NOMO-1 (cell line): ENCODE results near the gene ERLIN1.

Source experiments
- DNase-seq, 2 experiments: peaks; one replicate each; lab custom pipeline; 2025; ENCODE audit not compliant: unreplicated experiment in 2 of 2; lab: John Stamatoyannopoulos, UW

ERLIN1 gene

DNA sequence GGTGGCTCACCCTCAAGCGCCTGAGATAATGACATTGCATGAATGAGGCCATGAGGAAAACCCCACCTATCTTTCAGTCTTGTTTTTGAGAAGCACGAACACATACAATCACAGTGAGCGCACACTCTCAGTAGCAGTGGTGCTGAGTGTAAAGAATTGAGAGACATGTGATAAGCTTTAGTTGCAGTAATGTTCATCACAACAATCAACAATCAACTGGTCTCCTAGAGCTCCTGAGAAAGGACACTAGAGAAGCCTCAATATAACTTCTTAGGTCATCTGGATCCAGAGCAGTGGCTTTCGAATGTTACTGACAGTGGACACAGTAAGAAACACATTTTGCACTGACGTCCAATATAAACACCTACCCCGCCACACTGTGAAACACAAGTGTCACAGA, 12.8 kb downstream of the ERLIN1 start:
- no peak for DNase-seq

DNA sequence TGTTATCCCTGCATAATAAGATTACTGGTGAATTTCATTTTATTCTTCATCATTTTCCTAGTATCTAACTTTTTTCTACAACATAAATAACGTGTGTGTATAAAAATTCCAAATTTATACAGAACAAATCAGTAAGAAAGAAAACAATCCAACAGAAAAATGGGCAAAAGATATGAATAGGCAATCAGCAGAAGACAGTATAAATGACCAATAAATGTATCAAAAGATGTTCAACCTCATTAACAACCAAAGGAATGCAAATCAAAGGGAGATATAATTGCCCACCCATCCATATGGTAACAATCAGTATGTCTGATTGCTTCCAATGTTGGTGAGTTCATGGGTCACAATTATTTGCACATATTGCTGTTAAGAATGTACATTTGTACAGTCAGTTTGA, 13.5 kb downstream of the ERLIN1 start:
- DNase-seq: no peak

DNA sequence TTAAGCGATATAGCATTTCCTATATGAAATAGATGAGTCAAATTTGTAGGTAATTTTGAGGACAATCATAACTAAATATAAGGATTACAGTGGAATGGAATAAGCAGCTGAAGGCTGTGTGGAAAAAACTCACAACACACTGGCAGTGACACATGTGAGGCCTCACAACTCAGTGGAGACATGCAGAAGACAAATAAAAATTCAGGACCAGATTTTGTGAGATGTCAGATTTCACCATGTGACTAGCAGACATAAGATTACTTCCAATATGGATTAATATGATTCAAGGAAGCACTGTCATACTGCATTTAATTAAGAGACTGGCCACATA, 17.6 kb downstream of the ERLIN1 start:
- no peak for DNase-seq

DNA sequence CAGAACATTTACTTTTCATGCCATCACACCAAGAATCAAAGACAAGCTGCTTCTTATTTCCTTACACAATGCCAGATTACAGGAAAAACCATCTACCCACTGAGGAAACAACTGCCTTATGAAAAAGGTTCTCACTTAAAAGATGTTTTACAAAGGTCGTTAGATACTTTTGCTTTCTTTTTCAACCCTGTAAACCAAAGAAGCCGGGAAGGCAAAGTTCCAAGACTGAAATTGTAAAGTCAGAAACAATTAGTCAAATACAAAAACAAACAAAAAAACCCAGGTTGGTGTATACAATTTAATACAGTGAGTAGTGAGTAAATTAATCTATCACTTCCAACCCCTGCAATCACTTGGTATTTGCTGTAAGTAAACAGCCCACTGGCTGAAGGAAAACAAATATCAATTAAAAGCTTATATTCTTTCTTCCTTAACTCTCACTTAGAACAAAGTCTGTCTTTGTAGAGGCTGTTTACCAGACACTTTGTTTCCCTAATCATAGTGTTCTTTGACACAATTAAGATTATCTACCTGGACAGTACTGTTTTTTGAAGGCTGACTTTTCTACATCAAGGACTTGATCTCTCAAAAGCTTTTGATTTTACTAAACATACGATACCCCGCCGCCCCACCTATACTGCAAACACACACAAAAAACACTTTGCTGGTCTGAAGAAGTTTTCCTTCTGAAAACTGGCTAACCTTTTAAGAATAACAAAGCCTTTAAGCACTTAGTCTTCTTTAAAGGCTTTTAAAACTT, 18.1 kb downstream of the ERLIN1 start:
- no peak for DNase-seq

DNA sequence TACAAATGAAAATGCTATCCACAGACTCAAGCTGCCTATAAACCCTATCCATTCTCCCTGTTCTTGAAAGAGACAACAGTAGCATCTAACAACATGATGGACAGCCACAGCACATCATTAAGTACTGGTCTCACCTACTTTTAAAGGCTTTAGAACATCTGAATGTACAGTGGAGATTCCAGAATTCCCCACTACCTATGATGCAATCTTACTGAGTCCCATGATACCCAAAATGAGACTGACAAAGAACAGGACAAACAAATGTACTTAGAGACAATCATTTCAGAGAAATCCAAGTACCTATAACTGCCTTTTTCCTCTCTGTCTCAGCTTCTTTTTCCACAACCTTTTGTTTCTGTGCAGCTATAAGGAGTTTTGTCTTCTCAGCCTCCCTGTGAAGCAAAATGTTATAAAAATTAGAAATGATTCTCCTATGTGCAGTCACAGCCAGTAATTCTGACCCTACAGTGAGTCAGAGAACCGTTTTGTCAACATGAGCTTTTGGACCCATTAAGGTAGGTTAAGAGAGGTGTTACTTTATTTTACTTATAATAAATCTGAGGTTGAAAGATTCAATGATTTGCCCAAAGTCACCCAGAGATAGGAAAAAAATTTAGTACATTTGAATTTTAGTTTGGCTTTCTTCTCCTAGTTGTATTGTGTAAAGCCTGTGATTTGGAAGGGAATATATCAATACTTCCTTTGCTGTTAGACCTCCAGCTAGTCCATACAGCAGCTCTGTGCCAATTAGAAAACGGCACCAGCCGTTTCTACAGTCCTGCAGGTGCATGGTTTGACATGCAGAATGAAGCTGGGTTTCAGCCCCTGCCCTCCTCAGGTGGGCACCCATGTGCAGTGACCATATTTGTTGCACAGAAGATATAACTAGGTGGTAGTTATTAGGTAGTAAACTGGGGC, 21.9 kb downstream of the ERLIN1 start:
- no peak for DNase-seq

DNA sequence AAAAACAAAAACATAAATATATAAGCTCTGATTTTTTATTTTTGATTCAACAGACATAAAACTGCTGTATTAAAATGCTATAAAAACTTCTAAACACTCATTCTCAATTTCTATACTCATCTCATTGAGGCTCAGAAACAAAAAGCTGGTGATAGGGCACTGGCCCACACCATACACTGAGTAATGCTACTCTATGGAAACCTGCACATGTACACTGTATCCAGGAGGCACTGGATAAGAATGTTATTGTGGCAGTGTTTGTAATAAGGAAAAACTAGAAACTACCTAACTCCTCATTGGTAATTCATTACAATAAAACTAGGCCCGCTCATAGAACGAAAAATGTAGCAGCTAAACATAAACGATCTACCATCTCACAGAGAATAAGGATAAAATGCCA, 23.1 kb downstream of the ERLIN1 start:
- DNase-seq: no peak

DNA sequence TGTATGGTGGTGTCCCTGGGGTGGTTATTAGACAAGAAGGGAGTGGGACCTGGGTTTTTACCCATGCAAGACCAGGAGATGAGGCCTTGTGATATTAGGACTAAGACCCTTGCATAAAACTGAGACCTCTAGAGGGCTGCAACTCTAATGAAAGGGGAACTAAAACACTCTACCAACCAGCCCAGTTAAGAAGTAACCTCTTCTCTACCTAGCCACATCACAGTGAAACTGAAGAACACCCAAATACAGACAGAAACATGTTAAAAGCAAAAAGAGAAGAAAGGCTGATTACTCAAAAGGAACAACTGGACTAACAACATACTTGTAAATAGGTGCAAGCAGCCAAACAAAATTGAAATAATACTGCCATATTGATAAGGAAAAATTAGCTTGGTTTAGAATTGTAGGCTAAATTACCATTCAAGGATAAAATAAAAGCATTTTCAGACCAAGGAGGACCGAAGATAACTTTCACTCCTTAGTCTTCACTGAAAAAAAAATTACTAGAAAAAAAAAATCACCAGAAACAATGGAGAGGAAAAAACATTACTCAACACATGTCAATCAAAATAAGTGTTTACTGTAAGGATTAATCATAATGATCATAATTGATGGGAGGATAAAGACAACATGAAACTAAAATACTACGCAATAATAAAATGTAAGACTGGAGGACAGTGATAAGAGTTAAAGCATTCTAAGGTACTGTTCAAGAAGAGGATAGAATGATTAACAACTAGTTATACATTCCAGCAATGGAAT, 27.6 kb downstream of the ERLIN1 start:
- DNase-seq: no peak

DNA sequence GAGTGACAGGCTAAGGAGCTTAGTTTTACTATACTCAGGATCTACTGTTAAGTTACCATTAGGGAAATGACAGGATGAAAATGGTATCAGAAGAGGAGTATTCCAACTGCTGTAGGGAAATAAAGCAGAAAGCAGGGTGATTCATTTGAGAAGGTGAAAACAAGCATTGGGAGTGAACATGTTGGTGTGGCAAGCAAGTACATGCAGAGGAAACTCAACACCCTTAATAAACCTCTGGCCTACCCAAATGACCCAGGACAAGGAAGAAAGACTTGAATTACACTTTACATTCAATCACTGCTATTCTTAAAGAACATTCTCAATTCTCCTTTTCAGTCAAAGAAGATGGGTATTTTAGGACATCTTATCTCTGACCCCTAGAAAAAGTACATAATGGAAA, 28.7 kb downstream of the ERLIN1 start:
- no peak for DNase-seq

DNA sequence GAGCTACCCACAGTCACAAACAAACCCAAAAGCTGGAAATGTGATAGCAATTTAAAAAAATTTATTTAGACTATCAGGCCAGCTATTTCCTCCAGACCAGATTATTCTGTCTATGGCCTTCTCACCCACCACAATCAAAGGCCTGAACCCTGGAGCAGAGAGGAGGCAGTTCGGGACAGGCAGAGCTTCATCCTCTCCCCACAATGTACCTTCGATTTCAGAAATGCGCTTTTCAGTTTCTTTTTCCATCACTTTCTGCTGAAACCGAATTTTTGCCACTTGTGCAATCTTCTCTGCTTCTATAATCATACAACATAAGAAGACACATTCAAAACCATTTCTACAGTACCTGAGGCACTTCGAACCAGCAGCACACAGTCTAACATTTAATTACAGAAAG, 29.9 kb downstream of the ERLIN1 start:
- DNase-seq: no peak

DNA sequence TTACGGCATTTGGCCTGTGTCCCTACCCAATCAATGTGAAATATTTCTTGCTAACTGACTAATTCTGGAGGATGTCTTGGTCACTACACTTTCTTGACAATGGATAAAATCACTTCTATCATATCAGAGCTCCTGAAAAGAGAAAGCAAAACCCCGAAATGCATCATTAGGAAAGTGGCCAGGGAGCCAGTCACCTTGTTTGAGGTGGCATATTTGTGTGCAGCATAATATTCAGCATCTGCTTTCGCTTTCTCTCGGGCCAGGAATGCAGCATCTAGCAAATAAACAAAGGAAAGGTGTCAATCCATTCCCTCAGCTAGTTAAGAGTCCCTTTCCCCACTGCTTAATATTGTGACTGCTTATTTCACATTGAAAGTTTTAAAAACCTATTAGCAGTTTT, 31.2 kb downstream of the ERLIN1 start:
- no peak for DNase-seq

DNA sequence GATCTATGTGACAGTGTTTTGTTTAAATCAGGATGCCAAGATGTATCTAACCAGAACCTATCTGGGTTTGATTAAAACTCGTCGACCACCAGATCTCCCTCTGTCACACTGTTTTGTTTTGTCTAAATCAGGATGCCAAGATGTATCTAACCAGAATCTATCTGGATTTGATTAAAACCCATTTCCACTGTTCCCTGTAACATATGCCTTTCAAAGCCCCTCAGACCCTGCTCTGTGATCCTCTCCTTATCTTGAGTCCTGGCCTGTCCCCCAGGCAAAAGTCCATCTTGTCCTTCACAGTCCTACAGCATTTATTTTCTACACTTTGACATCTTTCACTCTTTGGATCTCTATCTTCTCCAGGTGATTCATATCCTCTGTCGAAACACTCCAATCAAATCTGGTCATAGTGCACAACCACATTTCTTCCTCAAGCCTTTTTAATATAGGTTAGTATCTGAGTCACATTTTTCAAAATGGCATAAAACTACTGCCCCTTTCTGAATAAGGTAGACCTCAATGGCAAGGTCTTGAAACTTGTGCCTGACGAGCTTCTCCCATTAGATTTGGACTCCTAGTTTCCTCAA, 32.5 kb downstream of the ERLIN1 start:
- peak in 1 of 2 experiments; percentile 8 for DNase-seq

DNA sequence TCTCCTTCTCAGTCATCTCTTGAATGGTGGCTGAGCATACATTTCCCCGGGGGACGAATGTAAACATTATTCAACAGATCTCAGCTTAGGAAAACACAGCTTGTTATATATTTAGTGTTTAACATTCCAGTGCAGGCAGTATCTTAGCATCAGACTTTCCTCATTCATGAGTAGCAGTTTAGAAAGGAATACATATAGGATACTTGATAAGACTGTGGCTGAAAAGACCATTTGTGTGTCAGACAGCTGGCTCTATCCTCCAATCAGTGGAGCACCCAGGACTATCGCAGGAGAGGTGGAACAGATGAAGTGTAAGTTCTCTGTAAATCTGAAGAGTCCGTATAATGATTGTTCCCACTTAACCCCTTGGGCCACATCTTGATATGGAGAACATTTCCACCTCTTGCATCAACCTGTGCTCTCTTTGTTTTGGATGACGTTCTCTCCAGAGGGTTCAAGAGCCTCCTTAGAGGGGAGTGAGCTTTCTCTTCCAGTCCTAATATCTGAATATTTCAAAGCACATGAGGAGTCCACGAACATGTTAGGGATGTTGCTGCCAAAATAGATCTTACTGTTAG, 34.0 kb downstream of the ERLIN1 start:
- DNase-seq: no peak

DNA sequence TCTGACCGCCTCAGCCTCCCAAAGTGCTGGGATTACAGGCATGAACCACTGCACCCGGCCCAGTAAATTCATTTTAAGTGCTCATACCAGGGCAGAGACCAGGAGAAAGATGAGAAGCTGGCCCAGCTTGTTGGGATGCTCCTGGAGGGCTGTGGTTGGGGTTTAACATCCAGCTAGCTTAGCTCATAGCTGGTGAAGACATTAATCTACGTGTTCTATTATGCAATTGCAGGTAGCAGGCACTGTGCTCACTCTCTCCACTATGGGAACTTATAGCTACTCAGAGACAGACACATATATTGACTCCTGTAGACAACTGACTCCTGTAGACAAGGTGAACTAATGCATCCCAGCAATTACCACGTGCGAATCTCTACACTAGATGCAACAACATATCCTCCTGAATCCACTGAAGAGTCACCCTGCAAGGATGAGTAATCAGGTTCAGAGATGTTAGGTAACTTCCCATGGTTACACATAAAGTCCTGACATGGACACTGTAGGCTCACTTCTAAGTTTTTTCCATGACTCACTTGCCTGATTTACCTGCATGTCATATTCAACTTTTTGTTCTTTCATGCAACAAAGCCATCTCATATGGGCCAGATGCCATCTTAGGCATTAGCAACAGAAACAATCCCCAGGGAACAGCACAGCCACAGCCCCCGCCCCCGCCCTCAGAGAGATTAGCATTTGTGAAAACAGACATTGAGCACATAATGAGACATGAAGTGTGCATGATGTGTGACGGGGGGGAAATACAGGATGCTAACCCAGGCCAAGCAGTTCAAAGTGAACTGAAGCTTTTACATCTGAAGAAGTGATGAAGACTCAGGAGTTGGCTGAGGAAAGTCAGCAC, 37.2 kb downstream of the ERLIN1 start:
- DNase-seq: peak in 1 of 2 experiments; percentile 78

DNA sequence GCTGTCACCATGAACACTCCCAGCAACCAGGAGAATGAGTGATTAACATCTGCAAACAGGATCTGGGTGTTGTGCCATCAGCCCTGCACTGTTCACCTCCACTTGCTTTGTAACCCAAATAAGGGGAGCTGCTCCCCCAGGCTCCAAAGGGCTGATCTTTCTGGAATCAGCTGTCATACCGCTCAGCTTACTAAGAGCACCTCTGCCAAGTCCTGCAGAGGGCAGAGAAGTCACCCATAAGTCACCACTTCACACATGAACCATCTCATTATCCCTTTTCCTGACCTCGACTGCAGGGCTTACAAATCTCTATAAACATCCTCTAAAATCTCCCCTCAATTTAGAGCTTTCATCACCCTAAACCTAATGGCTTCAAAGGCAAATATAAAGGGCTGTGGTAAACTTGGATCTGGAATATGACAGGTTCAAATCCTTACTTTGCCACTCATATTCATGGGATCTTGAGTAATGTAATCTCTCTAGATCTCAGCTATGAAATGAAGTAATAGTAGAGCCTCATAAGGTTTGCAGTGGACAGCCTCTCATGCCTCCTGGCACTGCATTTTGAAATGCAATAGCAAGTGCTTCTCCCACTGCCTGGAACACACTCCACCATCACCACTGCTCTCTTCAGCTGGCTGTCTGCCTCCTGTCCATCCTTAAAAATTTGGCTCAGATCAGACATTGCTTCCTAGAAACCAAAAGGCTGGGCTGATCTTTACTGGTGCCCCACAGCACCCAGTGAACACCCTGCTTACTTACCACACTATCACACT, 38.8 kb downstream of the ERLIN1 start:
- no peak for DNase-seq

DNA sequence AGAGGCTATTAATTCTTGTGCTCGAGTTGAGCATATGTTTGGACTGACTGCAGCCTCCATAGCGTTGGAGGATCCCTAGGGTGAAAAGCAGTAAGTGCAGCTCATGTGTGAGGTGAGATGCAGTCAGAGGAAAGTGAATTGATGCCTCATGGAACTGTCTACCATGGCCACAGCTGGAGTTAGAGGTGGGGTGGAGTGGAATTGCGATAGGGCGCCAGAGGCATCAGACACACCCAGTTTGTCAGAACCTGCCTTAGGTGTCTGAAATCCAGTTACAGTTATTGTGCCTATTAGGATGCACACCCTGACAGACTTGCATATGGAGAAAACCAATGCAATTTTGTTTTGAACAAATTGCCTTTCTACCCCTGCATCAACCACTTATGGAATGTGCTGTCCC, 39.4 kb downstream of the ERLIN1 start:
- DNase-seq: no peak

DNA sequence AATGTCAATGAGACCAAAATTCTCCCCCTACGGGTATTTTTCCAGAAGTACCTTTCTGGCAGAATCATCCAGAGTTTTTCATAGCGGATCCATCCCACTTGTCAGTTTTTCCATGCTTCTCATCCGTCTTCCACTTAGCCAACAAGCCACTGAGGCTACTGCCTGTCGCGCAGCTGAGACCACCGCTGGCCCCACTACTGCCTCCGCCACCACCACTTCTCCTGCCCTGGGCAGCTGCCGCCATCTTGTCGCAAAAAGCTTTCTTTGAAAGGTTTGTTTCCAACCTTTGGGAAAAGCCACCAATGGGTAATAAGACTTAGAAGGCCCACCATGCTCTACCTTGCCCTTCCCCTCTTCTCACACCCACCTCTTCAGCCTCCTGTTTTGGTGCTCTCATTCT, 42.1 kb downstream of the ERLIN1 start:
- no peak for DNase-seq

DNA sequence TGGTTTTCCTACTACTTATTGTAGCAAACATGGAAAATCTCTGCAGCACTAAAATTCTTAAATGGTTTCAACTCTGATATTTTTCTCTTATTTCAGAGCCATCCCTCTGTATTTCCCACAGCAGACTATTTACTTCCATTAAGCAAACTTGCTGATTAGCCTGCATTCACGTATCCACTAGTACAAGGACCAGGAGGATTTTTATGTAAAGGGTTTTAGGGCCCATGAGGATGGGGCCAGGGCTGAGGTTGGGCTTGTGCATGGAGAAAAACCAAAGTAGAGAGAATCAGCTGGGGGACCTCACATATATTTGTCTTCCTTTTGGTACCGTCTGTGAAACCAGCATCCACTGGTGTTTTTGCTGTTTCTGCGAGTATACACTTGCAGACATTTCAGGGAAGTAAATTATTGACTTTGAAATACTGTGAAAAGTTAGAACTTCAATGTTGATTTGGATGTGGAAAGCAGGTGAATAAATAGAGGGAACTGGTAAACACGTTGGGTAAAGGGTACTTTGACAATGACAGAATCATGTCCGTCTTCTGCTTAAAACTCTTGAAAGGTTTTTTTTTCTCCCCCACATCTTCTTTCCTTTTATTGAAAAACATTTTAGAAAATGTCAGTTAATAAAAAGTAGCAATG, 44.3 kb downstream of the ERLIN1 start:
- DNase-seq: no peak

DNA sequence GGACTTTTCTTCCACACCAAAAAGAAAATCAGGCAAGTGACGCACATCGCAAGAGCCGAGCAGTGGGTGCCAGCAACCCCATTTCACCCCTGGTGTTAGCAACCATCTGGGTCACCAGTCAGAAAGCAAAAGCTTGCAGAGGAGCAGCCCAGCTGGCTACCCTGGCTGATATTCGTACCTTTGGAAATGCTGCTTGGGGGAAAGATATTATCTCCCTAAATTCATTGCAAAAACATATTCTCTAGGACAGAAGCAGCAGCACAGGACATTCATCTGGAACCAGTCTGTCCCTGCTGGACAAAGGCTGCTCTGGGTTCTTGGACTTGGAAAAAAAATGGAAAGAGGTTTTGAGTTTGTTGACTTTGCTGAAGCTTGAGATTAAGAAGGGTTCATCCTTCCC, 45.8 kb downstream of the ERLIN1 start:
- no peak for DNase-seq
